HepG2 (cell line): ENCODE data around the gene IGSF11. TPM values are rescaled to one million over a fixed set of nuclear protein-coding genes. Genes with fewer than 3 reads are reported as not detected.

Experiments used
- ATAC-seq: fragments of 200-7000 bp; cut with Tn5 transposase; 3 replicates; pipeline ENCODE4 v1.9.1; 2020; ENCODE audit warnings: mild to moderate bottlenecking, moderate library complexity
- BruUV-seq: library from RNA; stranded (reverse); fragments of 400-500 nt; replicated peaks from 2 replicates; lab custom pipeline; 2021; lab: Mats Ljungman, UMichigan
- CTCF ChIA-PET: fragments of 300-600 bp; formaldehyde crosslinking; extraction: SDS; loops from one replicate; lab custom pipeline; 2021; ENCODE audit warnings: low total read pairs, inconsistent platforms, low intra/inter-chr PET ratio; lab: Yijun Ruan, JAX
- POLR2A ChIA-PET: fragments of 350-600 bp; sonication (Branson Sonifier 250); formaldehyde crosslinking; loops from one replicate; lab custom pipeline; 2020; ENCODE audit warnings: antibody characterized with exemption, inconsistent platforms; lab: Yijun Ruan, JAX
- DNase-seq: peaks from one replicate; pipeline ENCODE4 v3.0.0-alpha.2; 2015; ENCODE audit warnings: low spot score
- FAIRE-seq: peaks from 3 replicates; lab custom pipeline; 2011; peaks lifted over from hg19 to GRCh38; lab: Jason Lieb, UNC
- H2AFZ ChIP-seq: one replicate; pipeline ENCODE4 v1.6.1; 2011; ENCODE audit warnings: low read length, inconsistent platforms
- H3K27ac ChIP-seq: fragments of 300-600 bp; 3 replicates; pipeline ENCODE4 v1.8.0; 2011; ENCODE audit warnings: mixed run types, mild to moderate bottlenecking, mixed read lengths, low read length, inconsistent platforms; ENCODE audit not compliant: insufficient read depth; ENCODE audit errors: extremely low read length
- H3K27me3 ChIP-seq, 2 experiments: fragments of 200-600 bp in 1 of 2; 2 replicates in 1 of 2; 3 replicates in 1 of 2; pipeline versions ENCODE4 v1.6.0 to v1.8.0; 2011; ENCODE audit warnings: low read length in 2 of 2, mild to moderate bottlenecking in 2 of 2, moderate library complexity in 2 of 2, inconsistent platforms in 1 of 2; ENCODE audit not compliant: insufficient read depth in 2 of 2, control insufficient read depth in 1 of 2
- H3K36me3 ChIP-seq, 2 experiments: fragments of 200-600 bp in 1 of 2; replicated peaks in 1 of 2; 2 replicates in 1 of 2; 3 replicates in 1 of 2; pipeline versions ENCODE4 v1.5.1 to v1.8.0; 2011; ENCODE audit warnings: low read length in 2 of 2, inconsistent platforms in 1 of 2; ENCODE audit not compliant: insufficient read depth in 2 of 2, control insufficient read depth in 1 of 2
- H3K4me1 ChIP-seq: 2 replicates; pipeline ENCODE4 v1.5.1; 2012; ENCODE audit warnings: low read length, inconsistent platforms; ENCODE audit not compliant: insufficient read depth
- H3K4me2 ChIP-seq: 2 replicates; pipeline ENCODE4 v1.6.0; 2011; ENCODE audit warnings: low read depth, low read length, inconsistent platforms
- H3K4me3 ChIP-seq, 3 experiments: fragments of 200-600 bp in 1 of 3; sonication (generic), shearing (Covaris generic) in 1 of 3; replicated peaks in 1 of 3; 2 replicates each; pipeline ENCODE4 v1.5.1; 2011 to 2016; ENCODE audit warnings: low read length in 3 of 3, inconsistent platforms in 2 of 3, low read depth in 2 of 3, mild to moderate bottlenecking in 2 of 3, control low read depth in 1 of 3, mixed read lengths in 1 of 3; ENCODE audit not compliant: insufficient read depth in 1 of 3
- H3K79me2 ChIP-seq: one replicate; pipeline ENCODE4 v1.6.1; 2011; ENCODE audit warnings: low read length, inconsistent platforms; ENCODE audit not compliant: insufficient read depth
- H3K9ac ChIP-seq: 2 replicates; pipeline ENCODE4 v1.6.0; 2011; ENCODE audit warnings: mild to moderate bottlenecking, low read depth, low read length, inconsistent platforms; ENCODE audit not compliant: insufficient read depth
- H3K9me3 ChIP-seq: 2 replicates; pipeline ENCODE4 v1.5.1; 2012; ENCODE audit warnings: mild to moderate bottlenecking, low read length
- H4K20me1 ChIP-seq: 2 replicates; pipeline ENCODE4 v1.6.0; 2011; ENCODE audit warnings: inconsistent platforms, mild to moderate bottlenecking, low read length, moderate library complexity; ENCODE audit not compliant: insufficient read depth
- ATF5 ChIP-seq: sonication (generic); formaldehyde crosslinking; IDR thresholded peaks from 2 replicates; pipeline ENCODE4 v1.4.0; 2020; ENCODE audit warnings: mild to moderate bottlenecking, low read depth, missing genetic modification reagents
- CHD4 ChIP-seq: fragments of 200-600 bp; sonication (generic); IDR thresholded peaks from 2 replicates; pipeline ENCODE4 v1.7.0; 2017; ENCODE audit warnings: mild to moderate bottlenecking, low read length, borderline replicate concordance
- GZF1 ChIP-seq: sonication (generic); formaldehyde crosslinking; IDR thresholded peaks from 2 replicates; pipeline ENCODE4 v1.5.1; 2020; ENCODE audit warnings: mild to moderate bottlenecking, missing genetic modification reagents
- KAT8 ChIP-seq: IDR thresholded peaks from 2 replicates; pipeline ENCODE4 v1.6.1; 2016; ENCODE audit warnings: missing genetic modification reagents, missing compliant biosample characterization
- KLF9 ChIP-seq: IDR thresholded peaks from 2 replicates; pipeline ENCODE4 v1.6.1; 2016; ENCODE audit warnings: low read depth
- MAF1 ChIP-seq: sonication (generic); formaldehyde crosslinking; IDR thresholded peaks from 2 replicates; pipeline ENCODE4 v1.5.0; 2020; ENCODE audit warnings: missing genetic modification reagents, borderline replicate concordance
- RCOR2 ChIP-seq: IDR thresholded peaks from 2 replicates; pipeline ENCODE4 v1.6.1; 2016; ENCODE audit warnings: missing biosample characterization, missing genetic modification reagents
- REPIN1 ChIP-seq: sonication (generic); formaldehyde crosslinking; IDR thresholded peaks from 2 replicates; pipeline ENCODE4 v1.8.0; 2022; ENCODE audit warnings: missing genetic modification reagents, low read depth, mild to moderate bottlenecking, borderline replicate concordance
- RXRA ChIP-seq: sonication (generic); formaldehyde crosslinking; IDR thresholded peaks from 2 replicates; pipeline ENCODE4 v1.5.1; 2020; ENCODE audit warnings: missing genetic modification reagents
- STAT6 ChIP-seq: sonication (generic); formaldehyde crosslinking; IDR thresholded peaks from 2 replicates; pipeline ENCODE4 v1.4.0; 2020; ENCODE audit warnings: missing genetic modification reagents, mild to moderate bottlenecking, borderline replicate concordance
- TFDP2 ChIP-seq: sonication (generic); formaldehyde crosslinking; IDR thresholded peaks from 2 replicates; pipeline ENCODE4 v1.4.0; 2020; ENCODE audit warnings: missing genetic modification reagents
- ZMYM4 ChIP-seq: sonication (generic); formaldehyde crosslinking; IDR thresholded peaks from 2 replicates; pipeline ENCODE4 v1.8.1; 2023; ENCODE audit warnings: mild to moderate bottlenecking, missing genetic modification reagents
- ZNF276 ChIP-seq: sonication (generic); formaldehyde crosslinking; IDR thresholded peaks from 2 replicates; pipeline ENCODE4 v1.4.0; 2020; ENCODE audit warnings: mild to moderate bottlenecking, low read depth, missing genetic modification reagents
- ZNF709 ChIP-seq: sonication (generic); formaldehyde crosslinking; IDR thresholded peaks from 2 replicates; pipeline ENCODE4 v1.5.0; 2020; ENCODE audit warnings: mild to moderate bottlenecking, missing genetic modification reagents
- ZNF784 ChIP-seq: sonication (generic); formaldehyde crosslinking; IDR thresholded peaks from 2 replicates; pipeline ENCODE4 v1.5.1; 2020; ENCODE audit warnings: missing genetic modification reagents, mild to moderate bottlenecking, borderline replicate concordance
- ZNF878 ChIP-seq: sonication (generic); formaldehyde crosslinking; IDR thresholded peaks from 2 replicates; pipeline ENCODE4 v1.8.1; 2023; ENCODE audit warnings: mild to moderate bottlenecking, missing genetic modification reagents, moderate library complexity
- WGBS: methylation state at CpG from one replicate; pipeline ENCODE4 v1.1.6; 2017; ENCODE audit warnings: low lambda C conversion rate; 5-methylcytosine and 5-hydroxymethylcytosine counted together
- in situ Hi-C: cut with HindIII; loops from 2 replicates; pipeline ENCODE4 v1.10.0; 2017; ENCODE audit warnings: low pct_unique_long_range_greater_than_20kb; ENCODE audit not compliant: extremely low pct_ligation_motif_present
- intact Hi-C: fragments of 100-400 bp; cut with micrococcal nuclease; formaldehyde crosslinking; loops from one replicate; pipeline ENCODE4 v1.10.0; 2022; ENCODE audit not compliant: unreplicated experiment
- polyA plus RNA-seq, 8 experiments: library from polyadenylated mRNA; depleted of rRNA in 3 of 8; stranded (reverse) in 7 of 8; unstranded in 1 of 8; fragments of >200 nt; fragmentation: Illumina TruSeq in 4 of 8; extraction: Trizol in 4 of 8; gene quantifications; 2 replicates each; pipeline versions ENCODE4 v1.2.1 to v1.2.3, GENCODE V29; 2011 to 2016; ENCODE audit warnings: low read depth in 4 of 8, missing spikeins in 1 of 8, mixed read lengths in 1 of 8; ENCODE audit not compliant: insufficient read depth in 1 of 8
- total RNA-seq, 5 experiments: library from RNA; depleted of rRNA; stranded (reverse); fragments of >200 nt; fragmentation: Illumina TruSeq; extraction: Trizol; gene quantifications; 2 replicates each; pipeline ENCODE4 v1.2.3, GENCODE V29; 2016; ENCODE audit warnings: low read depth in 1 of 5

Gene IGSF11
- total and polyA plus RNA-seq, 2 of the 13 experiments (the other 11 are each of a cell fraction or from before 2014, with no cell fraction given) = not detected

- H3K9ac ChIP-seq = no peak overlapping the region
- H3K36me3 ChIP-seq = no peaks in the 10 kb centered on the region
- TF ChIP-seq ZNF276 (CRISPR knock-in tag) = no peak
- TF ChIP-seq RXRA (CRISPR knock-in tag) = no peak
- TF ChIP-seq ZMYM4 (CRISPR knock-in tag) = no peak
- no peak for TF ChIP-seq REPIN1 (CRISPR knock-in tag)
- no peak for TF ChIP-seq ZNF709 (CRISPR knock-in tag)
- TF ChIP-seq TFDP2 = no peak
- TF ChIP-seq ZNF878 = no peak
- no peak for TF ChIP-seq STAT6 (CRISPR knock-in tag)
- TF ChIP-seq CHD4 = no peak
- no peak for TF ChIP-seq KAT8
- TF ChIP-seq ATF5 (CRISPR knock-in tag) = no peak
- no peak for TF ChIP-seq RCOR2
- no peak for TF ChIP-seq ZNF784 (CRISPR knock-in tag)
- TF ChIP-seq MAF1 (CRISPR knock-in tag) = no peak
- TF ChIP-seq GZF1 (CRISPR knock-in tag) = no peak
- no peak for TF ChIP-seq KLF9 (CRISPR knock-in tag)
- FAIRE-seq = no peak
- no peaks in the 10 kb centered on the region for H3K79me2 ChIP-seq
- POLR2A ChIA-PET = no interaction called here
- ATAC-seq = no peak
- H3K9me3 ChIP-seq = no peaks in the 10 kb centered on the region
- WGBS = 17% methylated on average over 3 of the region's 3 CpGs
- DNase-seq = no peak
- H3K4me2 ChIP-seq = no peak overlapping the region
- no peak overlapping the region for H2AFZ ChIP-seq
- no peak overlapping the region for H3K4me3 ChIP-seq
- no TSS peak for BruUV-seq
- in situ Hi-C loops = no loop called here
- no peaks in the 10 kb centered on the region for H3K4me1 ChIP-seq
- CTCF ChIA-PET = no interaction called here
- no peaks in the 10 kb centered on the region for H3K27me3 ChIP-seq
- H4K20me1 ChIP-seq = no peaks in the 10 kb centered on the region
- no peak overlapping the region for H3K27ac ChIP-seq
- intact Hi-C loops = no loop called here
Observed at GRCh38 chr3:118942195-118942594, 92.5 kb downstream of the IGSF11 start.
